Esophagus (tissue), 2 donors: ENCODE results near the gene SYNPR. TPM values are rescaled to one million over a fixed set of nuclear protein-coding genes. Genes with fewer than 3 reads are reported as not detected.

Experiments used
- H3K27ac ChIP-seq, 2 donors: one replicate each; pipeline ENCODE4 v1.5.1; 2013; ENCODE audit warnings: low read depth in 2 of 2, mild to moderate bottlenecking in 2 of 2, inconsistent platforms in 1 of 2, low read length in 1 of 2, moderate library complexity in 1 of 2
- H3K27me3 ChIP-seq, 2 donors: one replicate each; pipeline ENCODE4 v1.6.1; 2013; ENCODE audit warnings: low read length in 2 of 2, control low read depth in 1 of 2, mild to moderate bottlenecking in 1 of 2; ENCODE audit not compliant: insufficient read depth in 2 of 2, control insufficient read depth in 1 of 2
- H3K36me3 ChIP-seq, 2 donors: one replicate each; pipeline ENCODE4 v1.6.1; 2013; ENCODE audit warnings: low read length in 1 of 2; ENCODE audit not compliant: control insufficient read depth in 2 of 2, insufficient read depth in 2 of 2
- H3K4me1 ChIP-seq, 2 donors: one replicate each; pipeline ENCODE4 v1.6.1; 2013; ENCODE audit warnings: low read length in 1 of 2; ENCODE audit not compliant: control insufficient read depth in 2 of 2, insufficient read depth in 2 of 2
- H3K4me3 ChIP-seq, 2 donors: one replicate each; pipeline ENCODE4 v1.5.1; 2013; ENCODE audit warnings: low read length in 2 of 2, mild to moderate bottlenecking in 2 of 2, low read depth in 1 of 2, moderate library complexity in 1 of 2
- H3K9me3 ChIP-seq, 2 donors: one replicate each; pipeline ENCODE4 v1.6.1; 2013; ENCODE audit warnings: mild to moderate bottlenecking in 2 of 2, low read depth in 1 of 2, low read length in 1 of 2, moderate library complexity in 1 of 2; ENCODE audit not compliant: control insufficient read depth in 2 of 2, insufficient read depth in 1 of 2
- WGBS, 2 donors: extraction: QIAGEN DNeasy Blood & Tissue Kit; methylation state at CpG; one replicate each; pipeline ENCODE4 v1.1.7; 2013; 5-methylcytosine and 5-hydroxymethylcytosine counted together
- polyA plus RNA-seq, 2 donors: library from polyadenylated mRNA; stranded (reverse); fragments of 200-250 nt; gene quantifications; one replicate each; pipeline ENCODE4 v1.2.3, GENCODE V29; 2013
- donor health status: healthy with polysubstance abuse.
- donor health status: Bipolar disorder and iron deficiency.

SYNPR gene
- polyA plus RNA-seq, 2 donors = not detected

DNA sequence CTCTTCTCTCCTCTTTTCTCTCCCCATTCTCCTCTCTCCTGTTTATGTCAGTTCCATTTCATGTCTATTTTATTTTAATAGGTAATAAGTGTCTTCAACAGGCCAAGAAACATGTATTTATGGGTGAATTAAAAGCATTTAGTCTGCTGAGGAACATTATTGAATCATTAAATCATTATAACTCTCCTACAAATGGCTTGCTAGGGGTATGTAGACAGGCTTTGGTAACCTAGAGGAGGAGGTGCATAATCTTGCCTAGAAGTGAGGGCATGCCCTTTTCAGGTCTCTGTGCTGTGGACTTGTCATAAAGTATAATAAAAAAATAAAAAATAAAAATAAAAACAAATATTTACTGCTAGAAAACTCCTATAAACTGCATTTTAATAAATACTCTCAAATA is 285.5 kb downstream of the SYNPR start:
- no peak overlapping the region for H3K27ac ChIP-seq
- no peaks in the 10 kb centered on the region for H3K9me3 ChIP-seq
- no peaks in the 10 kb centered on the region for H3K36me3 ChIP-seq
- H3K27me3 ChIP-seq = no peaks in the 10 kb centered on the region
- H3K4me1 ChIP-seq = no peaks in the 10 kb centered on the region
- no peak overlapping the region for H3K4me3 ChIP-seq

DNA sequence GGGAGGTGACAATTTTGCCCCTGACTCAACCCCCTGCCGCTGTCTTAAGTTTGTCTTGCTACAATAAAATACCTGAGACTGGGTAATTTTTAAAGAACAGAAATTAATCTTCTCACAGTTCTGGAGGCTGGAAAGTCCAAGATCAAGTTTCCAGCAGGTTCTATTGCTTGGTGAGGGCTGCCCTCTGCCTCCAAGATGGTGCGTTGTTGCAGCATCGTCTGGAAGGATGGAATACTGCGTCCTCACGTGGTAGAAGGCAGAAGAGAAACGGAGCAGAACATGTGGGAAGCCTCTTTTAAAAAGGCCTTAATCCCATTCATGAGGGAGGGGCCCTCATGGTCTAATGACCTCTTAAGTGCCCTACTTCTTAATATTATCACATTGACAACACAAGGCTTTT is 287.1 kb downstream of the SYNPR start:
- no peaks in the 10 kb centered on the region for H3K27me3 ChIP-seq
- no peaks in the 10 kb centered on the region for H3K9me3 ChIP-seq
- H3K4me3 ChIP-seq = no peak overlapping the region
- no peak overlapping the region for H3K27ac ChIP-seq
- H3K36me3 ChIP-seq = no peaks in the 10 kb centered on the region
- 76 to 77% methylated on average over 6 of the region's 6 CpGs for WGBS, 2 donors
- H3K4me1 ChIP-seq = no peaks in the 10 kb centered on the region

DNA sequence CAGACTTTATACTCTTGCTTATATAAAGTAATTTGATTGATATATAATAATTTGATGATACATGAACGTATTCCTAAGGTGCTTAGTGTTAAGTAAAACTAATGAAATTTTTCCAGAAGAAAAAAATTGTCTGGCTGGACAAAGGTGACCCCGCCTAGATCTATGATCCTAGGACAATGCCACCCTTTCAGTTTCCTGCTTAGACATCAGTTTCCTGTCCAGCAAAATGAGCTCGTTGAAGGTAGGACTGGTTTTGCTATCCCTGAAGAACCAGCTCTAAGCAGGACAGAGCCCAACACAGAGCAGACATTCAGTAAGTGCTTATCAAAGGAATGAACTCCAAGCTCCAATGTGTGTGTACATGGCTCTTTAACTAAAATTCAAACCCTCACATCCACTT is 293.6 kb downstream of the SYNPR start:
- H3K4me1 ChIP-seq = no peaks in the 10 kb centered on the region
- 50 to 55% methylated on average over 3 of the region's 3 CpGs for WGBS, 2 donors
- no peaks in the 10 kb centered on the region for H3K36me3 ChIP-seq
- no peaks in the 10 kb centered on the region for H3K27me3 ChIP-seq
- peak overlapping the region in 1 of 2 donors; percentile 7 for H3K27ac ChIP-seq
- H3K4me3 ChIP-seq = no peak overlapping the region
- no peaks in the 10 kb centered on the region for H3K9me3 ChIP-seq

DNA sequence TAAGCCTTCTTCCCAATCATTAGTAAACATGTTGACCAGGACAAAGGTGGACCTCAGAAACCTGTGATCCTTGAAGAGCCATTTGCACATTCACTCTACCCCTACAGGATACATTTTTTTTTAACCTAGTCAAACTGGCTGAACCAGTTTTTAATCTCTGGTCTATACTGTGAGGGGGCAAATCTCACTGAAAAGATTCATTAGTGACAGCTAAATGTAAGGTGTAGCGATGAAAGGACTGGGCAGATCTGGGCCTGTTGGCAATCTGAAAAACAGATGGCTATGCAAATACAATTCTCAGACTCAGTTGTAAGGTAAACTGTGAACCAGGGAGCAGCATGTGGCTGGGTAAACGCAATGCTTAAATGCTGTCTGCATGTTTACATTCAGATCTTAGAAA is 298.7 kb downstream of the SYNPR start:
- Histone ChIP-seq H3K9me3 (no peaks in the 10 kb centered on the region), H3K27me3 (no peaks in the 10 kb centered on the region), H3K27ac (peak overlapping the region in 1 of 2 donors; percentile 20), H3K4me1 (no peaks in the 10 kb centered on the region), H3K36me3 (no peaks in the 10 kb centered on the region), H3K4me3 (no peak overlapping the region)
- WGBS, 2 donors = 28 to 41% methylated on average over 2 of the region's 2 CpGs

DNA sequence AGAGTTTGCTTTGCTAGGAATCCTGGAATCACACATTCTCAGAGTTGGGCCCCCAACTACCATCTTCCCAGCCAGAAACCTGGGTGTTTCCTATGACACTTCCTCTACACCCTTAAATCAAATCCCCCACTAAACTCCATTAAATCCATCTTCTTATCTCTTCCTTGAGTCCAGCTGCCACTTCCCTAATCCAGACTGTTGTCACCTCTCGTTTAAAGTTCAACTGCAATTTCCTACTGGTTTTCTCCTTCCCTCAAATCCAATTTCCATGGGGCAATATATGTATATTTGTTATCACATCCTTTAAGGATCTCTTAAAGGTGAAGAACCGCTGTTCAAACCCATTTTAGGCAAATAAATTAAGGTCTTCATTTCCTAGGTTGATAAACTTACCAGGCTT is 300.8 kb downstream of the SYNPR start:
- no peaks in the 10 kb centered on the region for H3K4me1 ChIP-seq
- no peak overlapping the region for H3K4me3 ChIP-seq
- H3K9me3 ChIP-seq = no peaks in the 10 kb centered on the region
- 52 to 68% methylated on average over 2 of the region's 2 CpGs for WGBS, 2 donors
- no peak overlapping the region for H3K27ac ChIP-seq
- H3K27me3 ChIP-seq = no peaks in the 10 kb centered on the region
- H3K36me3 ChIP-seq = no peaks in the 10 kb centered on the region

DNA sequence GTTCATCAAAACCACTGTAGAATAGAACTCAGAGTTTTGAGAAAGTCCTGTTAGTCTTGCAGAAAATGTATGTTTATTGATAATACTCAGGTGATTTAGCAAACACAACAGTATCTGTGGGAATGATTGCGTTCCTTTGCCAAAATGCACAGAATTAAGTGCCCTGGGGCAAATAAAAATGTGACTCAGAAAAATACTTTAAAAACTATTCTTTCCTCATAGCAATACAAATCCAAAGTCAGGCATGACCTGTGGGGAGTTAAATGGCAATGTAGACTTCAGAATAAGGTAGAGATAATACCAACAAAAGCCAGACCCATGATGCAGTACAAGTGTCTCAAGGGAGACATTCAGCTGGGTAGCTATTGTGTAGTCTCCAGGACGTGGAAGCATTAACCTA is 302.0 kb downstream of the SYNPR start:
- 38 to 45% methylated on average over 2 of the region's 2 CpGs for WGBS, 2 donors
- no peak overlapping the region for H3K27ac ChIP-seq
- H3K4me3 ChIP-seq = no peak overlapping the region
- no peaks in the 10 kb centered on the region for H3K9me3 ChIP-seq
- H3K4me1 ChIP-seq = no peaks in the 10 kb centered on the region
- no peaks in the 10 kb centered on the region for H3K27me3 ChIP-seq
- no peaks in the 10 kb centered on the region for H3K36me3 ChIP-seq

DNA sequence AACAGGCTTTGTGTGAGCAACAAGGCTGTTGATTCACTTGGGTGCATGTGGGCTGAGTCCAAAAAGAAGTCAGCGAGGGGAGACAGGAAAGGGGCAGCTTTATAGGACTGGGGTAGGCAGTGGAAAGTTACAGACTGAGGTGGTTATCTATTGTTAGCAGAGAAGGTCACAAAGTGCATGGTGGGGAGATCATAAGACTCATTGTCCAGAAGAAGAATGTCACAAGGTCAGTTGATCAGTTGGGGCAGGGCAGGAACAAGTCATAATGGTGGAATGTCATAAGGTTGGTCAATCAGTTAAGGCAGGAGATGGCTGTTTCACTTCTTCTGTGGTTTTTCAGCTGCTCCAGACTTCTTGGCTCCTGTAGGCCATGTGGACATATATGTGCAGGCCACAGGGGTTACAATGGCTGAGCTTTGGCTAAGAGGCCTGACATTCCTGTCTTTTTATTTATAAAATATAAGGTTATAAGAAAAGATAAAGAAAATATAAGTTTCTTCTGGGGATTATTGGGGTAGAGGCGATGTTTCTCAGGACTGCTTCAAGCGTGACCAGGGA is 304.9 kb downstream of the SYNPR start:
- no peaks in the 10 kb centered on the region for H3K4me1 ChIP-seq
- H3K36me3 ChIP-seq = no peaks in the 10 kb centered on the region
- H3K4me3 ChIP-seq = no peak overlapping the region
- H3K27ac ChIP-seq = no peak overlapping the region
- H3K27me3 ChIP-seq = no peaks in the 10 kb centered on the region
- 91 to 92% methylated on average over 3 of the region's 3 CpGs for WGBS, 2 donors
- H3K9me3 ChIP-seq = no peaks in the 10 kb centered on the region

DNA sequence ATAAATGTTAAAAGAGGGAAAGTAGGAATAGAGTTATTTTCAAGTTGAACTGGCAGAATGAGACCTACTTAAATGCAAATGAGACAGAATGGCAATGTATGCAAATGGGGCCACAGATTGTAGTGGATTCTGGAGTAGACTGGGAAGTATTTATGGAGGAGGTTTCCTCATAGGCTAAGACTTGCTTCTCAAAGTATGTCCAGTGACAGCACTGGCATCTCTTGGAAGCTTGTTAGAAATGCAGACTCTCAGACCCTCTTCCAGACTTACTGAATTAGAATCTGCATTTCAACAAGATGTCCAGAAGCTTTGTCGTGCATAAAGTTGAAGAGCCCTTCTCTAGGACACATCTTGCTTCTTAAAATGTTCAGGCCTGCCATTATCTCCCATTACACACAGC is 306.6 kb downstream of the SYNPR start:
- WGBS, 2 donors = 89 to 100% methylated on average over 1 of the region's 1 CpG

DNA sequence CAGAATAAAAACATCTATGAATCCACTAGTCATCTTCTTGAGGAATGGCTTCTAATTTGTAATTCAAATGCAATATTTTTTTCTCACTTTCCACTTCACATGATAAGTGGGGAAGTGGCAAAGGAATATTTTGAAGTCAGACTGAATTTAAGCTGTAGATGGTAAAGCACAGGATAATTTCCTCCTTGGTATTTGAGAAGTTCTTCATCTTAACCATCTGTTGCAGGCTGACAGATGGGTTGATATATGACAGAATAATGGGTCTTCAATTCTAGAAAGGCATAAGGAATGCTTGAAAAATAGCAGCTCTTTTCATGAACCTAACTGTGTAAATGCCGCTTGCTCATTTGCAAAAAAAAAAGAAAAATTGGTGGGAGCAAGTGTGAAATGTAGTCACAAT is 307.8 kb downstream of the SYNPR start:
- Histone ChIP-seq H3K27me3 (no peaks in the 10 kb centered on the region), H3K36me3 (no peaks in the 10 kb centered on the region), H3K4me3 (no peak overlapping the region), H3K9me3 (peaks cover 0 to 3% of the 10 kb centered on the region in 2 donors), H3K27ac (no peak overlapping the region), H3K4me1 (no peaks in the 10 kb centered on the region)
- 78 to 93% methylated on average over 1 of the region's 1 CpG for WGBS, 2 donors

More for the DNA sequence above, 306.6 kb downstream of the SYNPR start:
- Histone ChIP-seq H3K4me3 (no peak overlapping the region), H3K4me1 (no peaks in the 10 kb centered on the region), H3K27me3 (no peaks in the 10 kb centered on the region), H3K9me3 (peaks cover 0 to 3% of the 10 kb centered on the region in 2 donors), H3K27ac (no peak overlapping the region), H3K36me3 (no peaks in the 10 kb centered on the region)

DNA sequence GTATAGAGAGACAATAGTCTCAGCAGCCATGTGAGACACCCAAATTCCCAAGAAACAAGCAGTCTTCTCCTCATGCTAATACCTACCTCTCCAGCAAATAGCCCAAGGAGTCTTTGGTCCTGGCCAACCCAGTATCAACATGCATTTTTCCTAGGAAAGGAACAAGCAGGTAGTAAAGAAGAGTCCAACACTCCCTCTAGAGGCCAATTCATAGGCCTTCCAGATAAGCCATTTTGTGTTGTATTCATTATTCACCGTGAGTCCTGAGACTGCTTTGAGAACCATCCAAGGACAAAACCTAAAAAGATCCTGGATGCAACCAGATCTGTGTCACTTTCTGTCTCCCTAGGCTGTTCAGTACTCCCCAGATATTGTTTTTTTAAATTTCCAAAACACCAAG is 310.8 kb downstream of the SYNPR start:
- 92 to 100% methylated on average over 1 of the region's 1 CpG for WGBS, 2 donors
- H3K4me1 ChIP-seq = no peaks in the 10 kb centered on the region
- H3K27ac ChIP-seq = no peak overlapping the region
- H3K4me3 ChIP-seq = no peak overlapping the region
- no peaks in the 10 kb centered on the region for H3K36me3 ChIP-seq
- no peaks in the 10 kb centered on the region for H3K27me3 ChIP-seq
- peaks cover 0 to 3% of the 10 kb centered on the region in 2 donors for H3K9me3 ChIP-seq
